Measurements from ENCODE around the gene GPR32. TPM values are rescaled to one million over a fixed set of nuclear protein-coding genes. Genes with fewer than 3 reads are reported as not detected.
"Not testable (repeated sequence)": the region's sequence is repeated elsewhere in the genome, so short reads cannot be mapped to it uniquely, and the experiment has no call there.

The GPR32 gene
- total RNA-seq, 4 donors from 2014 or later, result not detected

DNA sequence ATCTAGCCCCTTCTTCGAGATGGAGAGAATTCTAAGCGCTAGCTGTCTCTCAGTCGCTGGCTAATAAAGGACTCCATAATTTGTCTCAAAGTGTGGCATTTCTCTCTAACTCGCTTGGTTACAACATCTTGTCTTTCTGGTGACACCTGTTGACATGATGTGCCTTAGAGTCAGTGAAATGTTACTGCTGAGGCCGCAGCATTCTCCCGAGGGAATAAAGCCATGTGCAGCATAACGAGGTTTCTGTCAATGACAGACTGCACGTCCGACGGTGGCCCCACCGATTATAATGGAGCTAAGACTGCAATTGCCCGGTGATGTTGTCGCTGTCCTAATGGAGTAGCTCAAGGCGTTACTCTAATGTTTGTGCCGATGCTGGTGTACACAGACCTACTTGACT, 20.3 kb upstream of the GPR32 start:
- H3K4me3 ChIP-seq (replicated peaks in 1 of 3), result no peak overlapping the region
- intact Hi-C loops (cut with DNase I), result no loop called here
- no peaks in the 10 kb centered on the region for H3K9me3 ChIP-seq
- WGBS, 2 donors, result 63% methylated on average over 15 of the region's 15 CpGs
- H3K4me1 ChIP-seq, result no peaks in the 10 kb centered on the region
- DNase-seq, result no peak
- H3K27ac ChIP-seq, result no peak overlapping the region
- H3K36me3 ChIP-seq, result no peaks in the 10 kb centered on the region
- no peaks in the 10 kb centered on the region for H3K27me3 ChIP-seq
- no peak for TF ChIP-seq POLR2A (IDR thresholded peaks at IDR 0.05)
- TF ChIP-seq, protein P1, sequence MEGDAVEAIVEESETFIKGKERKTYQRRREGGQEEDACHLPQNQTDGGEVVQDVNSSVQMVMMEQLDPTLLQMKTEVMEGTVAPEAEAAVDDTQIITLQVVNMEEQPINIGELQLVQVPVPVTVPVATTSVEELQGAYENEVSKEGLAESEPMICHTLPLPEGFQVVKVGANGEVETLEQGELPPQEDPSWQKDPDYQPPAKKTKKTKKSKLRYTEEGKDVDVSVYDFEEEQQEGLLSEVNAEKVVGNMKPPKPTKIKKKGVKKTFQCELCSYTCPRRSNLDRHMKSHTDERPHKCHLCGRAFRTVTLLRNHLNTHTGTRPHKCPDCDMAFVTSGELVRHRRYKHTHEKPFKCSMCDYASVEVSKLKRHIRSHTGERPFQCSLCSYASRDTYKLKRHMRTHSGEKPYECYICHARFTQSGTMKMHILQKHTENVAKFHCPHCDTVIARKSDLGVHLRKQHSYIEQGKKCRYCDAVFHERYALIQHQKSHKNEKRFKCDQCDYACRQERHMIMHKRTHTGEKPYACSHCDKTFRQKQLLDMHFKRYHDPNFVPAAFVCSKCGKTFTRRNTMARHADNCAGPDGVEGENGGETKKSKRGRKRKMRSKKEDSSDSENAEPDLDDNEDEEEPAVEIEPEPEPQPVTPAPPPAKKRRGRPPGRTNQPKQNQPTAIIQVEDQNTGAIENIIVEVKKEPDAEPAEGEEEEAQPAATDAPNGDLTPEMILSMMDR (IDR thresholded peaks at IDR 0.05), result no peak

DNA sequence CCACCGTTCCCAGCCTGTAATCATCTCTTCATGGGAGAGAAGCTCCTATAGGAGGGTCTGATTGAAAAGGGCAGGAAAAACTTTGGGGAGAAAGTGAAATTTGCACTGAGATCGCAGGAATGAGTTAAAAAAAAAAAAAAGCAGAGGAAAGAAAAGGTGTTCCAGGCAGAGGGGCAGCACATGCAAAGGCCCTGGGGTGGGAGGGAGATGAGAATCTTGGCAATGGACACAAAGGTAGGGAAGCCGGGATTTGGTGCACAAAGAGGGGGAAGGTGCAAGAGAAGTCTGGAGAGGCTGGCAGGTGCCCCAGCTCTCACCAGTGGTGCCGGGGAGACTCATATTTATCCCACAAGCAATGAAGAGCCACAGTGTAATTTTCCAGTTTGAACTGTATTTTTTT, 16.4 kb upstream of the GPR32 start:
- H3K4me1 ChIP-seq, result no peaks in the 10 kb centered on the region
- no peak for TF ChIP-seq POLR2A (IDR thresholded peaks at IDR 0.05)
- TF ChIP-seq, protein P1 (IDR thresholded peaks at IDR 0.05), result no peak
- no peaks in the 10 kb centered on the region for H3K9me3 ChIP-seq
- 84 to 91% methylated on average over 4 of the region's 4 CpGs for WGBS, 2 donors
- no peaks in the 10 kb centered on the region for H3K27me3 ChIP-seq
- intact Hi-C loops (cut with DNase I), result no loop called here
- H3K4me3 ChIP-seq (replicated peaks in 1 of 3), result no peak overlapping the region
- H3K36me3 ChIP-seq, result no peaks in the 10 kb centered on the region
- DNase-seq, result no peak
- no peak overlapping the region for H3K27ac ChIP-seq

DNA sequence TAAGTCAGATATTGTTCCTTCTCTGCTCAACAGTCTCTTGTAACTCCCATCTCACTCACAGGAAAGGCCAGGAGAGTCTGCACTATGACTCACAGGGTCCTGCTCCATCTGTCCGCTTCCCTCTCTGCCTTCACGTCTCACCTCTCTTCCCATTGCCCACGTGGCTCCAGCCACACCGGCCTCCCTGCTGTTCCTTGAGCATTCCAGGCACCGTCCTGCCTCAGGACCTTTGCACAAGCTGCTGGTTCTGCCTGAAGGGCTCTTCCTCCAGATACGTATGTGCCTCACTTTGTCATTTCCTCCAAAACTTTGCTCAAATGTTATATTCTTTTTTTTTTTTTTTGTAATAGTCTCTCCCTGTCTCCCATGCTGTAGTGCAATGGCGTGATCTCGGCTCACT, 14.0 kb upstream of the GPR32 start:
- WGBS, 2 donors, result 67 to 72% methylated on average over 8 of the region's 8 CpGs
- H3K4me3 ChIP-seq (replicated peaks in 1 of 3); H3K27ac ChIP-seq; H3K27me3 ChIP-seq; H3K4me1 ChIP-seq; DNase-seq; H3K9me3 ChIP-seq; H3K36me3 ChIP-seq; intact Hi-C loops (cut with DNase I): not testable (repeated sequence)

DNA sequence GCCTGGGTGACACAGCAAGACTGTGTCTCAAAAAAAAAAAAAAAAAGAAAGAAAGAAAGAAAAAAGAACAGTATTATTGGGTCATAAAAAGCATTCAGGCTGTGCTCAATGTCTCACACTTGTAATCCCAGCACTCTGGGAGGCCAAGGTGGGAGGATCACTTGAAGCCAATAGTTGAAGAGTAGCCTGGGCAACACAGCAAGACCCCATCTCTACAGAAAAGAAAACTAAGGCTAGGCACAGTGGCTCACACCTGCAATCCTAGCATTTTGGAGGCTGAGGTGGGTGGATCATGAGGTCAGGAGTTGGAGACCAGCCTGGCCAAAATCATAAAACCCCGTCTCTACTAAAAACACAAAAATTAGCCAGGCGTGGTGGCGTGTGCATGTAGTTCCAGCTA, 12.6 kb upstream of the GPR32 start:
- H3K36me3 ChIP-seq; H3K4me3 ChIP-seq (replicated peaks in 1 of 3); H3K9me3 ChIP-seq; H3K27ac ChIP-seq; H3K27me3 ChIP-seq; DNase-seq; intact Hi-C loops (cut with DNase I); H3K4me1 ChIP-seq: not testable (repeated sequence)
- 78 to 84% methylated on average over 3 of the region's 3 CpGs for WGBS, 2 donors

DNA sequence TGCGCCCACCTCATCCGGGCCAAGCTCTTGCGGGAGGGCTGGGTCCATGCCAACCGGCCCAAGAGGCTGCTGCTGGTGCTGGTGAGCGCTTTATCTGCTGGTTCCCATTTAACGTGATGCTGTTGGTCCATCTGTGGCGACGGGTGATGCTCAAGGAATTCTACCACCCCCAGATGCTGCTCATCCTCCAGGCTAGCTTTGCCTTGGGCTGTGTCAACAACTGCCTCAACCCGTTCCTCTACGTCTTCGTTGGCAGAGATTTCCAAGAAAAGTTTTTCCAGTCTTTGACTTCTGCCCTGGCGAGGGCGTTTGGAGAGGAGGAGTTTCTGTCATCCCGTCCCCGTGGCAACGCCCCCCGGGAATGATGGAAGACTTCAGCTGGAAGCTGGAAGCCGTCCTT, 11.2 kb upstream of the GPR32 start:
- DNase-seq; H3K36me3 ChIP-seq; intact Hi-C loops (cut with DNase I); H3K27me3 ChIP-seq; H3K9me3 ChIP-seq; H3K4me1 ChIP-seq; H3K4me3 ChIP-seq (replicated peaks in 1 of 3); H3K27ac ChIP-seq: not testable (repeated sequence)
- WGBS, 2 donors, result 63 to 82% methylated on average over 10 to 18 of the region's 18 CpGs

DNA sequence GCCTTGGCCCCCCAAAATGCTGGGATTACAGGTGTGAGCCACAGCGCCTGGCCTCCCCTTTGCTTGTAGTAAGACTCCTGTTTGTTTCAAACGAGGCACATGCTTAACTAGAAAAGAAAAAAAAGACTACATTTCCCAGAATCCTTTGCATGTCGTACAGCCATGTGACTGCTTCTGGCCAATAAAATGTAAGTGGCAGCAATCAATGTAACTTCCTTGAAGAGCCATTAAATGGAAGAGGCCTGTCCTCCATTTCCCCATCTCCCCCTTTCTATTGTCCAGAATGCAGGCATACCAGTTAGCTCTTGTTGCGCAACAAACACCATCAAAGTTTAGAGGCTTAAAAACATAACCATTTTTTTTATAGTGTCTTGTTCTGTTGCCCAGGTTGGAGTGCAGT, 10.4 kb upstream of the GPR32 start:
- no peak for TF ChIP-seq POLR2A (IDR thresholded peaks at IDR 0.05)
- TF ChIP-seq, protein P1 (IDR thresholded peaks at IDR 0.05), result no peak
- Histone ChIP-seq H3K4me3 (replicated peaks in 1 of 3) (no peak overlapping the region), H3K9me3 (no peaks in the 10 kb centered on the region), H3K27me3 (no peaks in the 10 kb centered on the region), H3K4me1 (no peaks in the 10 kb centered on the region), H3K36me3 (no peaks in the 10 kb centered on the region), H3K27ac (no peak overlapping the region)
- DNase-seq, result no peak
- 74 to 76% methylated on average over 4 of the region's 4 CpGs for WGBS, 2 donors
- intact Hi-C loops (cut with DNase I), result no loop called here

DNA sequence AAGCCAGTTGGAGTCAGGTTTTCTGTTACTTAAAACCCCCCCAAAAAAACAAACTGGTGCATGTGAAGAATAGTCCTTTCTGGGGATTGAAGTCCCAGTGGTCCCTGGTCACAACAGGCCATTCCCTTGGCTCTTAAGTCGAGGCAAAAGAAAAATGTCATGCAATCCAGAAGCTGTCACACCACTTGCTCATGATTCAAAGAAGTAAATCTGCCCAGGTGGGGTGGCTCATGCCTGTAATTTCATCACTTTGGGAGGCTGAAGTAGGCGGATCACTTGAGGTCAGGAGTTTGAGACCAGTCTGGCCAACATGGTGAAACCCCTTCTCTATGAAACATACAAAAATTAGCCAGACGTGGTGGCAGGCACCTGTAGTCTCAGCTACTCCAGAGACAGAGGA, 8.8 kb upstream of the GPR32 start:
- H3K27me3 ChIP-seq; H3K4me3 ChIP-seq (replicated peaks in 1 of 3); H3K36me3 ChIP-seq; H3K27ac ChIP-seq; DNase-seq; H3K9me3 ChIP-seq; H3K4me1 ChIP-seq; intact Hi-C loops (cut with DNase I): not testable (repeated sequence)
- 69 to 72% methylated on average over 3 of the region's 3 CpGs for WGBS, 2 donors

DNA sequence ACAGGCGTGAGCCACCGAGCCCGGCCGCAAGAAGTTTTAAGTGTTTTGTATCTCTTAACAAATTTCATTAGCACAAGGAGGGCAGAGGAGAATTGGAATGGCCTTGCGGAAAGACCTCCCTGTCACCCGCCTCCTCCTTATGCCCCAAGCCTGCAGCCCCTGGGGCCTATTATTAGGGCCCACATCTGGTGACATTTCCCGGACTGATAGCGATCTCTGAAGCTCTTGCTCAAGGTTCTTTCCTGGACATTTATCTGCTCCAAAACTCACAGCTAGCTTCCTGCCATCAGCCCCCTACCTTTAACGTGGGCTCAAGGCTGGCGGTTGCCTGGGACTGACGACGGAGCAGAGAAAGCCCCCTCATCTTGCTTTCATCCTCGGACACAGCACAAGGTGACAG, 6.7 kb upstream of the GPR32 start:
- H3K4me3 ChIP-seq (replicated peaks in 1 of 3); H3K9me3 ChIP-seq; H3K27ac ChIP-seq; intact Hi-C loops (cut with DNase I); H3K36me3 ChIP-seq; H3K4me1 ChIP-seq; H3K27me3 ChIP-seq; DNase-seq: not testable (repeated sequence)
- 56 to 73% methylated on average over 9 to 13 of the region's 13 CpGs for WGBS, 2 donors

Data from thyroid gland (tissue), 4 donors.